H9 (cell line): ENCODE results near the gene CBS. TPM values are rescaled to one million over a fixed set of nuclear protein-coding genes. Genes with fewer than 3 reads are reported as not detected.
"Not testable (repeated sequence)": the region's sequence is repeated elsewhere in the genome, so short reads cannot be mapped to it uniquely, and the experiment has no call there.

ENCODE experiments used
- DNase-seq: peaks from one replicate; pipeline ENCODE4 v3.0.0-alpha.2; 2017
- H2AFZ ChIP-seq: one replicate; pipeline ENCODE4 v1.6.1; 2013; ENCODE audit warnings: mild to moderate bottlenecking, low read length, control low read depth, moderate library complexity
- H2AK5ac ChIP-seq: 2 replicates; pipeline ENCODE4 v1.6.1; 2013; ENCODE audit warnings: low read length, control low read depth, mixed read lengths; ENCODE audit not compliant: insufficient read length
- H2BK120ac ChIP-seq: one replicate; pipeline ENCODE4 v1.6.1; 2013; ENCODE audit warnings: low read depth, mild to moderate bottlenecking, low read length, control low read depth, inconsistent platforms; ENCODE audit not compliant: poor library complexity, severe bottlenecking
- H2BK12ac ChIP-seq: 2 replicates; pipeline ENCODE4 v1.6.1; 2013; ENCODE audit warnings: low read length, control low read depth, mixed read lengths, low read depth; ENCODE audit not compliant: insufficient read length
- H2BK15ac ChIP-seq: 2 replicates; pipeline ENCODE4 v1.6.1; 2013; ENCODE audit warnings: low read depth, low read length, control low read depth
- H2BK20ac ChIP-seq: one replicate; pipeline ENCODE4 v1.6.1; 2013; ENCODE audit warnings: low read depth, mild to moderate bottlenecking, low read length, control low read depth, inconsistent platforms; ENCODE audit not compliant: poor library complexity, severe bottlenecking
- H2BK5ac ChIP-seq: 2 replicates; pipeline ENCODE4 v1.6.1; 2013; ENCODE audit warnings: low read length, control low read depth, mixed read lengths; ENCODE audit not compliant: insufficient read length
- H3K14ac ChIP-seq: 2 replicates; pipeline ENCODE4 v1.6.1; 2013; ENCODE audit warnings: low read length, control low read depth; ENCODE audit not compliant: insufficient read depth
- H3K18ac ChIP-seq: 2 replicates; pipeline ENCODE4 v1.6.1; 2013; ENCODE audit warnings: low read depth, mild to moderate bottlenecking, mixed read lengths, low read length, control low read depth; ENCODE audit not compliant: insufficient read length
- H3K23ac ChIP-seq: 2 replicates; pipeline ENCODE4 v1.6.1; 2013; ENCODE audit warnings: low read length, control low read depth, mixed read lengths, low read depth; ENCODE audit not compliant: insufficient read length
- H3K23me2 ChIP-seq: 2 replicates; pipeline ENCODE4 v1.6.1; 2013; ENCODE audit warnings: low read depth, mild to moderate bottlenecking, mixed read lengths, low read length, control low read depth; ENCODE audit not compliant: insufficient read length, poor library complexity, severe bottlenecking
- H3K27ac ChIP-seq: 2 replicates; pipeline ENCODE4 v1.5.1; 2013; ENCODE audit warnings: low read length, control low read depth, mixed read lengths, low read depth; ENCODE audit not compliant: insufficient read length
- H3K27me3 ChIP-seq: 2 replicates; pipeline ENCODE4 v1.6.1; 2013; ENCODE audit warnings: low read length, control low read depth, inconsistent platforms; ENCODE audit not compliant: insufficient read depth
- H3K4ac ChIP-seq: 2 replicates; pipeline ENCODE4 v1.6.1; 2013; ENCODE audit warnings: low read depth, mild to moderate bottlenecking, control low read depth, inconsistent platforms, low read length, moderate library complexity
- H3K4me1 ChIP-seq: 2 replicates; pipeline ENCODE4 v1.6.1; 2013; ENCODE audit warnings: low read length, control low read depth, inconsistent platforms; ENCODE audit not compliant: insufficient read depth
- H3K4me2 ChIP-seq: 2 replicates; pipeline ENCODE4 v1.6.1; 2013; ENCODE audit warnings: low read length, control low read depth, mixed read lengths; ENCODE audit not compliant: insufficient read length, insufficient read depth
- H3K56ac ChIP-seq: 2 replicates; pipeline ENCODE4 v1.6.1; 2013; ENCODE audit warnings: low read depth, mild to moderate bottlenecking, mixed read lengths, low read length, control low read depth; ENCODE audit not compliant: insufficient read length
- H3K79me1 ChIP-seq: 2 replicates; pipeline ENCODE4 v1.6.1; 2013; ENCODE audit warnings: low read depth, mild to moderate bottlenecking, moderate library complexity, low read length, control low read depth, inconsistent platforms; ENCODE audit not compliant: insufficient read depth, poor library complexity, severe bottlenecking
- H3K79me2 ChIP-seq: 2 replicates; pipeline ENCODE4 v1.6.1; 2013; ENCODE audit warnings: low read length, control low read depth, inconsistent platforms; ENCODE audit not compliant: insufficient read depth
- H3K9ac ChIP-seq: 2 replicates; pipeline ENCODE4 v1.6.1; 2013; ENCODE audit warnings: low read length, control low read depth, mixed read lengths; ENCODE audit not compliant: insufficient read length; ENCODE audit errors: extremely low read depth
- H3K9me3 ChIP-seq: one replicate; pipeline ENCODE4 v1.6.1; 2013; ENCODE audit warnings: low read depth, low read length, inconsistent platforms; ENCODE audit not compliant: control insufficient read depth
- H3T11ph ChIP-seq: one replicate; pipeline ENCODE4 v1.6.1; 2013; ENCODE audit warnings: mild to moderate bottlenecking, low read length, control low read depth, inconsistent platforms
- H4K20me1 ChIP-seq: one replicate; pipeline ENCODE4 v1.6.1; 2013; ENCODE audit not compliant: control insufficient read depth, insufficient read length, insufficient read depth
- H4K5ac ChIP-seq: 2 replicates; pipeline ENCODE4 v1.6.1; 2013; ENCODE audit warnings: low read depth, mild to moderate bottlenecking, mixed read lengths, low read length, control low read depth; ENCODE audit not compliant: insufficient read length
- H4K8ac ChIP-seq: replicated peaks from 2 replicates; pipeline ENCODE4 v1.6.1; 2013; ENCODE audit warnings: low read length, control low read depth, mixed read lengths, low read depth; ENCODE audit not compliant: insufficient read length
- H4K91ac ChIP-seq: 2 replicates; pipeline ENCODE4 v1.6.1; 2013; ENCODE audit warnings: low read depth, mild to moderate bottlenecking, moderate library complexity, mixed read lengths, low read length, control low read depth; ENCODE audit not compliant: insufficient read length
- H3K27ac Mint-ChIP-seq, 3 experiments: 2 replicates in 2 of 3; 3 replicates in 1 of 3; pipeline ENCODE4 v1.8.0; 2020 to 2021; ENCODE audit warnings: mixed read lengths in 3 of 3, mild to moderate bottlenecking in 1 of 3, moderate library complexity in 1 of 3
- H3K27me3 Mint-ChIP-seq: 2 replicates; pipeline ENCODE4 v1.8.0; 2021; ENCODE audit warnings: low read depth, mild to moderate bottlenecking, moderate library complexity, mixed read lengths
- H3K36me3 Mint-ChIP-seq, 3 experiments: 2 replicates in 2 of 3; 3 replicates in 1 of 3; pipeline ENCODE4 v1.8.0; 2020 to 2021; ENCODE audit warnings: low read depth in 3 of 3, mixed read lengths in 3 of 3; ENCODE audit not compliant: insufficient read depth in 1 of 3
- H3K4me1 Mint-ChIP-seq, 2 experiments: 2 replicates each; pipeline ENCODE4 v1.8.0; 2020; ENCODE audit warnings: mixed read lengths in 2 of 2
- H3K4me3 Mint-ChIP-seq, 2 experiments: 2 replicates in 1 of 2; 3 replicates in 1 of 2; pipeline ENCODE4 v1.8.0; 2020 to 2021; ENCODE audit warnings: mild to moderate bottlenecking in 2 of 2, mixed read lengths in 2 of 2, moderate library complexity in 1 of 2
- H3K9me3 Mint-ChIP-seq, 2 experiments: 2 replicates in 1 of 2; 3 replicates in 1 of 2; pipeline ENCODE4 v1.8.0; 2020; ENCODE audit warnings: mild to moderate bottlenecking in 2 of 2, mixed read lengths in 2 of 2, moderate library complexity in 1 of 2
- WGBS: extraction: QIAGEN DNeasy Blood & Tissue Kit; methylation state at CpG from one replicate; pipeline ENCODE4 v1.1.7; 2013; ENCODE audit warnings: missing lambda C conversion rate, low lambda C conversion rate, mixed read lengths; ENCODE audit not compliant: insufficient read length; ENCODE audit errors: extremely low coverage; 5-methylcytosine and 5-hydroxymethylcytosine counted together
- total RNA-seq: library from RNA; stranded (reverse); gene quantifications from 2 replicates; pipeline ENCODE4 v1.2.1, GENCODE V29; 2021

The CBS gene
- total RNA-seq, 1 experiment from 2014 or later, result 350 TPM

DNA sequence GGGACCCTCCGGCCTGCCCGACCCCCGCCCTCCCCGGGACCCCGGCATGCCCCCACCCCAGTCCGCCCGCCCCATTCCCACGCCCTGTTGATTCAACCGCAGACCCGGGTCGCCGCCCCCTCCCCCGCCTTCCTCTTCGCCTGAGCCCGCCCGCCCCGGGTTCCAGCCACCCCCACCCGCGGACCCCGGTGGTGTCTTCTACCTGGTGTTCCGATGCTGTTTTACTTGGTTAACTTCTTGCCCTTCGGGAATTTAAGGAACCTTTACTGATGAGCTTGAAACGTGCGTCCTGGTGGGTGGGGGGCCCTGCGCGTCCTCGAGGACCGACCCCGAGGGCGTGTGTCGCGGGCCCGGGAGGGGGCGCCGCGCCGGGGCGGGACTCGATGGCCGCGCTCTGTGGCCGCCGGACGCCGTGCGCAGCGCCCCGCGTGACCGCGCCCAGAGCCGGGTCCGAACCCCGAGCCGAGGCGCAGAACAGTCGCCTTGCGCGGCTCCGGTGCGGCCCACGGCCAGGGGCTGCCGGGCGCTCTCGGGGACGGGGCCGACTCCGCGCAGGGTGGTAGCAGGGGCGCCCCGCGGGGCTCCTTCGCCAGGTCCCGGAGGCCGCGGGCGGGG is 495 bp upstream of the CBS start:
- not testable (repeated sequence) for H3K4me3 Mint-ChIP-seq, H4K5ac ChIP-seq, H3K27me3 ChIP-seq, H3K27ac Mint-ChIP-seq, H2AFZ ChIP-seq, H2BK120ac ChIP-seq, H3K56ac ChIP-seq, H3K4ac ChIP-seq, H3K4me1 ChIP-seq, H3K27ac ChIP-seq, H3K4me1 Mint-ChIP-seq, H2AK5ac ChIP-seq, H4K91ac ChIP-seq, H2BK5ac ChIP-seq, H3K36me3 Mint-ChIP-seq, H3K4me2 ChIP-seq, H3K9me3 Mint-ChIP-seq, H3K18ac ChIP-seq, H3K79me1 ChIP-seq, H3K79me2 ChIP-seq, H3K9ac ChIP-seq, H3T11ph ChIP-seq, H3K14ac ChIP-seq, H2BK20ac ChIP-seq, H3K9me3 ChIP-seq, H4K20me1 ChIP-seq, H2BK12ac ChIP-seq, H3K23me2 ChIP-seq, H4K8ac ChIP-seq, H3K23ac ChIP-seq, H2BK15ac ChIP-seq, DNase-seq, H3K27me3 Mint-ChIP-seq
- no CpG with 5 or more reads among the region's 77 CpGs for whole genome bisulfite sequencing

DNA sequence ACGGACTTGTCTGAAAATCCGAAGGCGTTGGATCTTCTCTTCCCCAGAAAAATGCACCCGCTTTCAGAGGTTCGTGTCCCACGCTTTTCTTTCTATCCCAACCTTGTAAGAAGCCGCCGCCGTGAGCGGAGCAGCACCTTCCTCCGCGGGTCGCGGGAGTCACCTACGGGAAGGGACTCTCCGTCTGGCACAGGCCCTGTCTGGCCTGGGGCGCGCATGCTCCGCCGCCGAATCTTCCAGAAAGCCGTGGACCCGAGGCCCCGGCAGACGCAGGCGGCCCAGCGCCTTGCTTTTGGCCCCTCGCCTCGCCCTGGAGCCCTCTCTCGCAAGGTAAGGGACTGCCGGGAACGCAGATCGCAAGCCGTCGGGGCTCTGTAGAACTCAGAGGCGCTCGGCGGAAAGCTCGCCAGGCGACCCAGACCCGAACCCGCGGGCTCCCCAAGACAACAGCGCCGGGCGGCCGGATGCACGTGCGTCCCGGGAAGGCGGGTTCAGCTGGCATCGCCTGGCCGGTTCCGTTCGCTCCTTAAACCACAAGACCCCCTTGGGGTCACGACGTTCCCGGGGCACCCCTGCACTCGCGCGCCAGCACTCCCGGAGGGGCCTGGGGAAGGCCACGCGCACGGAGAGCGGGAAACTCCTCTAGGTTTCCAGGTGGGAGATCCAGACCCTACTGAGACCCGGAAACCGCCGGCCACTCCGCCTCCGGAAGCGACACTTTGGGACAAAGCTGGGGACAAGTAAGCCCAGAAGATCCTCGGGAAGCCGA is 1.1 kb downstream of the CBS start:
- H3K79me2 ChIP-seq, H4K20me1 ChIP-seq, H2BK15ac ChIP-seq, H2BK12ac ChIP-seq, H3K56ac ChIP-seq, H2AFZ ChIP-seq, H4K8ac ChIP-seq, H3K9me3 ChIP-seq, H2AK5ac ChIP-seq, H4K5ac ChIP-seq, H3K4me1 ChIP-seq, H3K4me3 Mint-ChIP-seq, H3K23me2 ChIP-seq, H3K27ac ChIP-seq, H3K4me1 Mint-ChIP-seq, H2BK20ac ChIP-seq, H2BK120ac ChIP-seq, H3K27ac Mint-ChIP-seq, H3K9ac ChIP-seq, H3K4ac ChIP-seq, H3K27me3 Mint-ChIP-seq, H3K23ac ChIP-seq, H3K27me3 ChIP-seq, DNase-seq, H3K14ac ChIP-seq, H3K9me3 Mint-ChIP-seq, H3K4me2 ChIP-seq, H3K36me3 Mint-ChIP-seq, H4K91ac ChIP-seq, H3T11ph ChIP-seq, H3K79me1 ChIP-seq, H3K18ac ChIP-seq, H2BK5ac ChIP-seq: not testable (repeated sequence)
- WGBS, result no CpG with 5 or more reads among the region's 74 CpGs
